ENCODE measurements around the gene NTN4. TPM values are rescaled to one million over a fixed set of nuclear protein-coding genes. Genes with fewer than 3 reads are reported as not detected.

The NTN4 gene
- polyA plus RNA-seq, 1 of the 3 experiments (the other 2 are of a cell fraction): 0.08 TPM

DNA sequence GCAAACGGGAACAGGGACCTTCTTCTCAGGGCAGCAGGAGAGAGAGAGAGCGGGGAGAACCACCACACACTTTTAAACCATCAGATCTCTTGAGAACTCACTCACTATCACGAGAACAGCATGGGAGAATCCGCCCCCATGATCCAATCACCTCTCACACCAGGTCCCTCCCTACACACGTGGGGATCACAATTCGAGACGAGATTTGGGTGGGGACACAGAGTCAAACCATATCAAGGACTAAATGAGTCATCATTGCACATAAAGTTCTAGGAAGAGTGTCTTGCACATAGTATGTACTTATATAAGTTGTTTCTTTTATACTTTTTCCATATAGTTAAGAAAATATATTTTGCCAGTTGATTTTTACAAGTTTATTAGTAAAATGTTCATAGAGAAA lies 17.6 kb upstream of the NTN4 start:
- no peaks in the 10 kb centered on the region for H4K20me1 ChIP-seq (ENCODE audit: insufficient read depth)
- 0 out of 2 replicates have a peak, but pooled peaks cover 3% of the 10 kb centered on the region for H3K9me3 ChIP-seq
- ChIA-PET POLR2A (no interaction called here), CTCF (no interaction called here)
- H3K36me3 ChIP-seq (replicated peaks in 1 of 2; ENCODE audit: control insufficient read depth in 1 of 2, insufficient read depth in 2 of 2, low read length in 1 of 2): no peaks in the 10 kb centered on the region
- no peak for TF ChIP-seq POLR2AphosphoS5 (IDR thresholded peaks at IDR 0.05; ENCODE audit: low read depth, low read length)
- no peak for TF ChIP-seq FOXJ3 (CRISPR knock-in tag; IDR thresholded peaks at IDR 0.05)
- TF ChIP-seq JUND (IDR thresholded peaks at IDR 0.05): no peak
- TF ChIP-seq, protein P1, sequence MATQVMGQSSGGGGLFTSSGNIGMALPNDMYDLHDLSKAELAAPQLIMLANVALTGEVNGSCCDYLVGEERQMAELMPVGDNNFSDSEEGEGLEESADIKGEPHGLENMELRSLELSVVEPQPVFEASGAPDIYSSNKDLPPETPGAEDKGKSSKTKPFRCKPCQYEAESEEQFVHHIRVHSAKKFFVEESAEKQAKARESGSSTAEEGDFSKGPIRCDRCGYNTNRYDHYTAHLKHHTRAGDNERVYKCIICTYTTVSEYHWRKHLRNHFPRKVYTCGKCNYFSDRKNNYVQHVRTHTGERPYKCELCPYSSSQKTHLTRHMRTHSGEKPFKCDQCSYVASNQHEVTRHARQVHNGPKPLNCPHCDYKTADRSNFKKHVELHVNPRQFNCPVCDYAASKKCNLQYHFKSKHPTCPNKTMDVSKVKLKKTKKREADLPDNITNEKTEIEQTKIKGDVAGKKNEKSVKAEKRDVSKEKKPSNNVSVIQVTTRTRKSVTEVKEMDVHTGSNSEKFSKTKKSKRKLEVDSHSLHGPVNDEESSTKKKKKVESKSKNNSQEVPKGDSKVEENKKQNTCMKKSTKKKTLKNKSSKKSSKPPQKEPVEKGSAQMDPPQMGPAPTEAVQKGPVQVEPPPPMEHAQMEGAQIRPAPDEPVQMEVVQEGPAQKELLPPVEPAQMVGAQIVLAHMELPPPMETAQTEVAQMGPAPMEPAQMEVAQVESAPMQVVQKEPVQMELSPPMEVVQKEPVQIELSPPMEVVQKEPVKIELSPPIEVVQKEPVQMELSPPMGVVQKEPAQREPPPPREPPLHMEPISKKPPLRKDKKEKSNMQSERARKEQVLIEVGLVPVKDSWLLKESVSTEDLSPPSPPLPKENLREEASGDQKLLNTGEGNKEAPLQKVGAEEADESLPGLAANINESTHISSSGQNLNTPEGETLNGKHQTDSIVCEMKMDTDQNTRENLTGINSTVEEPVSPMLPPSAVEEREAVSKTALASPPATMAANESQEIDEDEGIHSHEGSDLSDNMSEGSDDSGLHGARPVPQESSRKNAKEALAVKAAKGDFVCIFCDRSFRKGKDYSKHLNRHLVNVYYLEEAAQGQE (IDR thresholded peaks at IDR 0.05; ENCODE audit: low read depth, low read length): no peak
- no peak for TF ChIP-seq NFIC (IDR thresholded peaks at IDR 0.05; ENCODE audit: borderline replicate concordance)
- H3K9me2 ChIP-seq: no peaks in the 10 kb centered on the region
- peaks cover 0 to 9% of the 10 kb centered on the region in 2 experiments; a peak in 2 of 4 replicates for H3K4me1 ChIP-seq (ENCODE audit: control insufficient read depth in 1 of 2, insufficient read depth in 2 of 2, low read depth in 1 of 2, low read length in 1 of 2)
- H3F3A ChIP-seq (replicated peaks; ENCODE audit: insufficient read depth): peaks cover 16% of the 10 kb centered on the region
- WGBS (ENCODE audit: low lambda C conversion rate): 76% methylated on average over 7 of the region's 7 CpGs
- no peak overlapping the region for H3K9ac ChIP-seq
- no peaks in the 10 kb centered on the region for H3K79me2 ChIP-seq (ENCODE audit: insufficient read depth)
- no peak overlapping the region for H3K4me2 ChIP-seq
- no peak overlapping the region for H3K4me3 ChIP-seq (ENCODE audit: low read depth in 2 of 2, low read length in 1 of 2)
- no peak overlapping the region for H3K27ac ChIP-seq (ENCODE audit: low read depth in 2 of 2, low read length in 1 of 2)
- H2AFZ ChIP-seq (ENCODE audit: low read depth): no peak overlapping the region
- no peaks in the 10 kb centered on the region for H3K27me3 ChIP-seq (ENCODE audit: insufficient read depth)
- DNase-seq: no peak

DNA sequence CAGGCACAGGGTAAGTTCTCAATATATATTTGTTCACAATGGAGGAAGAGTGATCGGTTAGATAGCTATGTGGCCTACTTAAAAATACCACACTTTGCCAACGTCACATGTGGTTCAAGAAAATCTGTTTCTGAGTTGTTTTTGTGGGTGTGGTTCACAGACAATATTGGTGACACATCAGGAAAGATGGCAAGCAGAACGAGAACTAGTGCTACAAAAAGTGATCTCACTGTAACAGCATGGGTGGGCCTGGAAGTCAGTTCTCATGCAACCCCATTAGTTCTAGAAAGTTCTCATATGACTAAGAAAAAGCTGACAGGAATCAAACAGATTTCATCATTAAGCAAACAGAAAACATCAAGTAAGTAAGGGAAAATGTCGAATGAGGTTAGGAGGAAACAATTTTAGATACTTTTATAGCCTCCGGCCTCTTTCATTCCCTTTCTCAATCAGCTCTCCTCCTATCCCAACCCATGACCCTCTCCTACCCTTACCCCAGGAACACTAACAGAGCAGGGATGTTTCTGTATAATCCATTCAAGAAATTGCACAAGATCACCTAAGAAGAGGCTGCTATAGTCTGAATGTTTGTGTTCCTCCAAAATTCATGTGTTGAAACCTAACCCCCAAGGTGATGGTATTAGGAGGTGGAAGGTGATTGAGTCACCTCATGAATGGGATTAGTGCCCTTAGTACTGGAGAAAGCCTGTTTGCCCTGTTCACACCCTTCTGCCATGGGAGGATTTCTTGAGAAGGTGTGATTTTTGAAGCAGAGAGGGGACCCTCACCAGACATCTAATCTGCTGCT lies 15.5 kb upstream of the NTN4 start:
- Histone ChIP-seq H2AFZ (ENCODE audit: low read depth) (0 out of 2 replicates have a peak overlapping the region, but pooled peaks have one; percentile 33), H3F3A (replicated peaks; ENCODE audit: insufficient read depth) (peaks cover 16% of the 10 kb centered on the region), H3K9me3 (0 out of 2 replicates have a peak, but pooled peaks cover 3% of the 10 kb centered on the region), H3K4me1 (ENCODE audit: control insufficient read depth in 1 of 2, insufficient read depth in 2 of 2, low read depth in 1 of 2, low read length in 1 of 2) (peaks cover 0 to 14% of the 10 kb centered on the region in 2 experiments; a peak in 2 of 4 replicates), H3K9ac (peak overlapping the region; percentile 38; the same call in 1 of the 2 replicates), H3K79me2 (ENCODE audit: insufficient read depth) (no peaks in the 10 kb centered on the region), H3K36me3 (replicated peaks in 1 of 2; ENCODE audit: control insufficient read depth in 1 of 2, insufficient read depth in 2 of 2, low read length in 1 of 2) (no peaks in the 10 kb centered on the region), H3K27ac (ENCODE audit: low read depth in 2 of 2, low read length in 1 of 2) (peak overlapping the region in 1 of 2 experiments; percentile 89; a peak in 2 of 4 replicates), H3K4me2 (peak overlapping the region; percentile 21; the same call in 1 of the 2 replicates), H4K20me1 (ENCODE audit: insufficient read depth) (no peaks in the 10 kb centered on the region), H3K27me3 (ENCODE audit: insufficient read depth) (no peaks in the 10 kb centered on the region), H3K4me3 (ENCODE audit: low read depth in 2 of 2, low read length in 1 of 2) (no peak overlapping the region), H3K9me2 (no peaks in the 10 kb centered on the region)
- 38% methylated on average over 5 of the region's 5 CpGs for WGBS (ENCODE audit: low lambda C conversion rate)
- no peak for TF ChIP-seq ZBTB33 (IDR thresholded peaks at IDR 0.05; ENCODE audit: borderline replicate concordance, low read depth)
- 0 out of 2 replicates have a peak, but pooled peaks have one; percentile 7 for TF ChIP-seq TCF12 (IDR thresholded peaks at IDR 0.05)
- TF ChIP-seq PBX3 (IDR thresholded peaks at IDR 0.05): no peak
- no peak for TF ChIP-seq SMC3 (IDR thresholded peaks at IDR 0.05; ENCODE audit: low read depth, low read length)
- no peak for TF ChIP-seq RCOR1 (IDR thresholded peaks at IDR 0.05; ENCODE audit: low read length)
- peak; percentile 19; the same call in 1 of the 2 replicates for TF ChIP-seq FOSL2 (IDR thresholded peaks at IDR 0.05; ENCODE audit: borderline replicate concordance, low read depth)
- no peak for TF ChIP-seq NRF1 (IDR thresholded peaks at IDR 0.05; ENCODE audit: low read depth, low read length)
- TF ChIP-seq FOXJ3 (CRISPR knock-in tag; IDR thresholded peaks at IDR 0.05): no peak
- ChIA-PET CTCF (interaction anchor here (0.9 kb wide), 1 partner anchor 182 kb away, joined by 3 read pairs; no protein-coding TSS in a partner anchor), POLR2A (no interaction called here)
- no peak for DNase-seq
